DMS 273 treated with DMSO at 0.1 percent for 48 hours (cell line): Measurements from ENCODE around the gene HSD17B3.
"Not testable (repeated sequence)": the region's sequence is repeated elsewhere in the genome, so short reads cannot be mapped to it uniquely, and the experiment has no call there.

Experiments used
- DNase-seq: peaks from one replicate; lab custom pipeline; 2025; lab: John Stamatoyannopoulos, UW

HSD17B3 gene

DNA sequence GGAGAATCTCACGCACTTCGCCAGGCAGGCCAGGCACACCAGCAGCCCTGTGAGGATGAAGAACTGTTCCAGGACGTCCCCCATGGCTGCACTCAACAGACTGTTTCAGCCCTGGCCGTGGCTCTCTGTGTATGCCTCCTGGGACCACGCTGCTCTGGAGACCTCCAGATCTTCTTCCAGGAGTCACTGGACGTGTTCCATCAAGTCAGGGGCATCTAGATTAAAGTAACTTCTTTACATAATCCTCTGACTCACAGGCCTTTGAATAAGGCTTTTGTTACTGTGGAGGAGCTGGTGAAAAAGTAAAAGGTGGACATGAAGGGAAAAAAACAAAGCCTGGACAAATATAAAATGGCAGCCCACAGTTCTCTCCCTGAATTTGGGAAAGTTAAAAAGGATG, at the start of gene HSD17B3:
TSS of gene HSD17B3 (minus strand) at position 156 of the 400 bp plus-strand sequence. CDS start at position 84, 72 bp downstream.
- no peak for DNase-seq

DNA sequence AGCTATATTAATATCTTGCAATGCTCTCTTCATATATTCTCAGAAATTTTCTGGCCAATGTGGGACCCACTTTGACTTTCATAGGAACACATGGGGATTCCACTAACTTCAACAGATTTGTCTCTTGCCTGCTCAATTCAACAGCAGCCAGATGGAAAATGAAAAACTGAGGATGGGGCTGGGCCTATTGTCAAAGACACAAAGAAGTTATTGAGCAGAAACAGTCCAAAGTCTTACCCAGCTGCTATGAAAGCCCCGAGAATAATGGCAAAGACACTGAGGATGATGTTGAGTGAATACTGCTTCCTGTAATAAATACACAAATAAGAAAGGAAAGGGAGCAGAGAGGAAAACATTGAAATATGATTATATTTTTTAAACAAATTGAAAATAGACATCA, 48.9 kb upstream of the HSD17B3 start:
- no peak for DNase-seq

DNA sequence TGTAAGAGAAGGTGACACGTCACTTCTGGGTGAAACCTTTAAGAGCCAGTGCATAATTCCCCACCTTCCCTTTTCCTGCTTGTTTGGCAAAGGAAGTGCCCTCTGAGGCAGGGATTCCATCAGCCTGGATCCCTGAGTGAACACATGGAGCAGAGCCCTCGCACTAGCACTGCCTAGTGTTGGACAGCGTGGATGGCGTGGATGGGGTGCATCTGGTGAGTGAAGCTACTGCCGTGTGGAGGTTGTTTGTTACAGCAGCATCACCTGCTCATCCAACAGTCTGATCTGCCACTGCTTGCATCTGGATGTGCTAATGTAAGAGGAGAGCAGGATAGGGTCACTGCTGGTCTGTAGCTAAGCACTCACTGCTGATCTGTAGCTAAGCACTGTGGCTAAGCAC, 46.3 kb upstream of the HSD17B3 start:
- DNase-seq = no peak

DNA sequence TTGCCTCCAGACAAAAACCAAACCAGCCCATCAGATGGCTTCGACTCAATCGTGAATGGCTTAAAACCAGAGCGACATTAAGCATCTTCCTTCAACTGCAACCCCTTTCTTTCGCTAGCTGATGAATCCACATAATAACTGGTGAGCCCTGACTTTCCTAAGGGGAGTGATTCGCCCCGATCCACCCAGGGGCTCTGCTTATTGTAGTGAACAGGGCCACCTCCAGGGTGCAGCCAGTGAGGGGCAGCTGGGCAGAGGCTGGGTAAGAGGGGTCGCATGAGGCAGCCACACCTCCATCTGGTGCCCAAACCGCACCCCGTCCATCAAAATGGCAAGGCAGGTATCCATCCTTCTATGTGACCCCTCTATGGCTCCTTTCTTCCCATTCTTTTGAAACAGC, 43.6 kb upstream of the HSD17B3 start:
- no peak for DNase-seq

DNA sequence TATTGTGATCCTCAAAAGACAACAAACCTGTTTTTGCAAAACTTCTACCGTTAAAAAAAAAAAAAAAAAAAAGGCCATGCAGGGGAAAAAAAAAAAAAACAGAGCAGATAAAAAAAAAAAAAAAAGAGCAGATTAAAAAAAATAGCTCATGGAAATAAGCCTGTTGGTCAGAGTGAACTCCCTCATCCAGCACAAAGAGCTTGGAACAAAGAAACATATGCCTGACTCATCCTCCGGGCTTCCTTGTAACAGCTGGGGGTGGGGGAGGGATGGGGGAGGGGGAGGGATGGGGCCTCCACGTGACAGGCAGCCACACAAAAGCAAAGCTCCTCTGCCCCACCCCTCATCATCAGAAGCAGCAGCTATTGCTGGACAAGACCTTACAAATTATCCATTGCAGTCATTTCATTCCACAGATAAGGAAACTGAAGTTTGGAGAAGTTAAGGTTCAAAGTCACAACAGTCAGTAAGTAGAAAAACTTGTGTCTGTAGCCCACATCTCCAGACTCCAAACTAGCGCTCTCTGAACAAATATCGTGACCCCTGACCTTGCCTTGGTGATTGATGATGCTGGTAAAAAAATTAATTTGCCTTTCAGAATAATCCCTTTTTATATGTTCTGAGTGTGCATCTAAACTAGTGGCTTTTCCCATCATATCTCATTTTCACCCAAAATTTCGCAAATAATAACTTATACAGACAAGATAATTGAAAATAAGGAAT, 42.6 kb upstream of the HSD17B3 start:
- peak; percentile 50 for DNase-seq

DNA sequence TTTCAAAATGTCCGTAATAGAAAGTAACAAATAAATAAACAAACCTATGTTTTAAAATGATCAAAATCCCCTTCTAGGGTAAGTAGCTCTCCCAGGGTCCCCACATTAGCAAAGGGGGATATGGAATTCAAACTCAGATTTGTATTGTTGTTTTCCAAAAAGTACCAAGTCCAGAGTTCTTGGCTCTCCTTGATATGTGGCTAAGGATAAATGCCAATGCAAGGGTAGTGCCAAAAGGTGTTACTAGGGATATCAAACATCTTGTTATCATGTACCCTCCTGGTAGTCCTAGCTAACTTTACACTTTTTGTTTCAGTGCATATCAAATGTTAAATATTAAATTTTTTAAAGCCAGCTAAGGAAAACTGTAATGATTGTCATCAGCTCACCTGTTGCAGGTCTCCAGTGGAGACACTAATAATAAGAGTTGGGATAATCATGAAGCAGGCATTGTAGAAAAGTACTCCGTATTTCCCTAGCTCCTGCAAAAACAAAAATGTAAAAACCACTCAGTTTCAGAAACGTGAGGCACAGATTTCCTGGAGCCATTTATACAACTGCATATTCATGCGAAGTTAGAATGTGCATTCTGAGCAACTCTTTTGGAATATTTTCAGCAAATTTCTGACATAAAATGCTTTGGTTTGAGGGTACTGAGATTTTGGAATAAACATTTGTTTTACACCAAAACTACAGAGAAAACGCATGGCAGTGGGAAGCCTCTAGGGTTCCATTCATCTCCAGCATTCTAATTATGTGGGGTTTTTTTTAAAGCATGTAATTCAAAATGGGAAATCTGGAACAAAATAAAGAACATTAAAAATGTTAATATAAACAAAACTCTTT, 41.8 kb upstream of the HSD17B3 start:
- no peak for DNase-seq

DNA sequence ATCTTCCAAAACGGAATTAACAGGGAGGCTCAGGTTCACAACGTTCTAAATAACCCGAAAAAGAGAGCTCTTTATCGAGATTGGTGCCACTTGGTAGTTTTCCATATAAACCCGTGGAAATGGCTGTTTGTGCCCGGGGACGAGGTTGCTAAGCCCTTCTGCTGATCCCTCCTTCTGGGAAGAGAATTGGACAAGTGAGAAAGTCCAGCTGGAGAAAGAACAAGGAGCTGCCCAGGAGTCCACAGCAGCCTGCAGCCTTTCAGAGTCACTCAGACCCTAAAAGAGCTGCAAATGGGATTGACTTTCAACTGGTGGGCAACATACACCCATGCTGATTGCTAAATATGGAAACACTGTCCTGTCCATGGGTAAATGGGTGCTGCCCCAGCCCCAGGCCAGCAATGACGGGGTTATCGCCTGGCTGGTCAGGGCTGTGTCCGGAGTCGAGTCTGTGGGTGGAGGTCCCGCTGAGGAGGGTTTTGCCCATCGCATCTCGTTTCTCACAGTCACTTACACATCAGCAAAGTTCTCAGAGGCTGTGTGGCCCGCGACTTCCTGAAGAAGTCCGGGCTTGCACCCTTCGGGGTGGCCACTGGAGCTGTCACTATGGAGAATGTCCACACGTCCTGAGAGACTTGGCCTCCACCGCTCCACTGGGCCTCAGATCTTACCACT, 40.7 kb upstream of the HSD17B3 start:
- no peak for DNase-seq

DNA sequence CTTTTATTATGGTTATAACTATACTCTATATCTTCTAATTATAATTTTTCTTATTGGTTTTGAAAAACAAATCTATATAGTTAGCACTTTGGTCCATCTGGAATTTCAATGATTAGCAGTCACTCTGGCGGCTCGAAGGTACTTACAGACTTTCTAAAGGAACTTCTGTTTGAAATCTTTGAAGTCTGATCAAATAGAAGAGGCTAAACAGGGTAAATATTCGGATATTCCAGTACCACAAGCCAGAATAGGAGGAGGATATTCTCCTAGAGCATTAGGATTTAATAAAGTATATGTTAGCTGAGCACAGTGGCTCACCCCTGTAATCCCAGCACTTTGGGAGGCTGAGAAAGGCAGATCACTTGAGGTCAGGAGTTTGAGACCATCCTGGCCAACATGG, 38.7 kb upstream of the HSD17B3 start:
- no peak for DNase-seq

DNA sequence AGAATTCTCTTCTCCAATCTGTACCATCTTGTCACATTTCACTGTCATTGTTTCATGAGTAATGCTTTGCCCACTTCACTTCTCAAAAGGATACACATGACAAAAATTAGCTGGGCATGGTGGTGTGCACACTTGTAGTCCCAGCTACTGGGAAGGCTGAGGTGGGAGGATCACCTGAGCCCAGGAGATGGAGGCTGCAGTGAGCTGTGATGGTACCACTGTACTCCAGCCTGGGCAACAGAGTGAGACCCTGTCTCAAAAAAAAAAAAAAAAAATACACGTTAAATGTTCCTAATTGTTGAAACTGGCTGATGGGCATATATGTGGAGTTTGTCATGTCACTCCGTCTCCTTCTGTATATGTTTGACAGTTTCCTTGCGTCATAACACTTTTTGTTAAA, 36.3 kb upstream of the HSD17B3 start:
- DNase-seq = no peak

DNA sequence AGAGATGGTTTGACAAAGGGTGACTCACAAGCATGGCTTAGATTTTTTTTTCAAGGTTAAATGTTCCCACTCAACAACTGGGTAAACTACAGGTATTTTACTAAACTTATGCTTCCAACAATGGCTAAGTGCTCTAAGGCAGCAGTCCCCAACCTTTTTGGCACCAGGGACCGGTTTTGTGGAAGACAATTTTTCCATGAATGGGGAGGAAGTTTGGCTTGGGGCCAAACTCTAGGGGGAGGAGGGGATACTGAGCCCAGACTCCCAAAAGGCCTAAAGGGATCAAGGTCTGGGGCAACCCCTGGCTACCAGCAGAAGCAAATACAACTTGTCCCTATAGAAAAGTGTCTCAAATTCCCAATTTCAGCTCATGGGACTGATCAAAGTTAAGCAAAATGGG, 32.0 kb upstream of the HSD17B3 start:
- no peak for DNase-seq

DNA sequence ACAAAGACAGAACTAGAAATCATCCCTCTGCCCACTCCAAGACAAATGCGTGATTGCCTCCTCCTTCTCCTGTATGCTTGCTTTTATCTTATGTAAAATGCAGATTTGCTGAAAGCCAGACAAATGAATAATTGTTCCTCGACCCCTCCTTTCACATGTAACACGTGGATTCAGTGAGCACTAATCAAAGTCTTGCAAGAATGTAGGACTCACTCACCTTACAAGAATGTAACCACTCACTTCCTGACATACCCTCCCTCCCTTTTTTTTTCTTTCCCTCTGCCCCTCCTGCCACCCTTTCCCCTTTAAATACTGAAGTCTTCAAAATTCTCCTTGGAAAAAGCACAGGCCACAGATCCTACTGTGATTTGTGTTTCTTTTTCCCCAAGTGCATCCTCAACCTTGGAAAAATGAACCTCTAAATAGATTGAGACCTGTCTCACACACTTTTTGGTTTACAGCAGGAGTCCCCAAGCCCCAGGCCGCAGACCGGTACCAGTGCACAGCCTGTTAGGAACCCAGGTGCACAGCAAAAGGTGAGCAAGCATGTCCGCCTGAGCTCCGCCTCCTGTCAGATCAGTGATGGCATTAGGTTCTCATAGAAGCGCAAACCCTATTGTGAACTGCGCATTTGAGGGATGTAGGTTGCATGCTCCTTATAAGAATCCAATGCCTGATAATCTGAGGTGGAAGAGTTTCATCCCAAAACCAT, 29.4 kb upstream of the HSD17B3 start:
- DNase-seq = no peak

DNA sequence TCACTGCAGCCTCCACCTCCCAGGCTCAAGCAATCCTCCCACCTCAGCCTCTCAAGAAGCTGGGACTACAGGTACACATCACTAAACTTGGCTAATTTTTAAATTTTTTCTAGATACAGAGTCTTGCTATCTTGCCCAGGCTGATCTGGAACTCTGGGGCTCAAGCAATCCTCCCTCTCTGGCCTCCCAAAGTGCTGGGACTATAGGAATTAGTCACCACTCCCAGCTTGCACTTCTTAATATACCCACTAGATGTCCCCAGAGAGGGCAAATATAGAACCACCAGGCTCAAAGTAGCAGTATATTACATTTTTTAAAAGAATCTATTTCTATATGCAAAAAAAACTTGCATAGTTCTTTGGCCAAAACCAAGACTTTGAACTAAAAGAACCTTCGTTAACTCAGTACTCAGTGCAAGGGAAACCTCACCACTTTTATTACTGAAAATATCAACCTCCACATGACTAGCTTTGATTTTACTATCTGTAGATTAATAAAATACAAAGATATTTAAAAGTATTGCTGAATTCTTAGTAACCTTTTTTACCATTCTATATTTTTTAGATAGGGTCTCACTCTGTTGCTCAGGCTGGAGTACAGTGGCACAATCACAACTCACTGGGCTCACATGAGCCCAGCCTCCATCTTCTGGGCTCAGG, 25.8 kb upstream of the HSD17B3 start:
- no peak for DNase-seq

DNA sequence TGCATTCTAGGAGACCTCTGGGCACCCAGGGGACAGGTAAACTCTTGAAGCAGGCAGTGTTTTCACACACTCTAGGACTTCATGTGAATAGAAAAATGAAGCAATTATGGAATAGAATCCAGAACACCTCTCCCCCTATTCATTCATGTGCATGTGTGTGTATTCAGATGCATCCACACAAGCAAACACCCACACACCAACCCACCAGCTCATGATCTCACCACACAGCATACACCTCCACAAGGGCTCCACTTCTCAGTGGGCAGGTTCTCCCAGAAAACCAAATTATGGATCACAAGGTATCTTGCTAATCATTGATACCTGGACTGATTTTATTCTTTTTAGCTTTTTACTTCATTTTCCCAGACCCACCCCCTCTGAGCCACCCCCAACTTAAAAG, 21.2 kb upstream of the HSD17B3 start:
- DNase-seq = no peak

DNA sequence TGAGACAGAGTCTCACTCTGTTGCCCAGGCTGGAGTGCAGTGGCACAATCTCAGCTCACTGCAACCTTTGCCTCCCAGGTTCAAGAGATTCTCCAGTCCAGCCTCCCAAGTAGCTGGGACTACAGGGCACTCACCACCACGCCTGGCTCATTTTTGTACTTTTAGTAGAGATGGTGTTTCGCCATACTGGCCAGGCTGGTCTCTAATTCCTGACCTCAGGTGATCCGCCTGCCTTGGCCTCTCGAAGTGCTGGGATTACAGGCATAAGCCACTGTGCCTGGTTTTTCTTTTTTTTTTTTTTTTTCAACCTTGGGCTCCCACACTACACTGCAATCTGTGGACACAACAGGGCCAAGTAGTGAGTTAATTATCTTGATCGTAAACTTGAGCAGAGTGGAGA, 20.8 kb upstream of the HSD17B3 start:
- not testable (repeated sequence) for DNase-seq

DNA sequence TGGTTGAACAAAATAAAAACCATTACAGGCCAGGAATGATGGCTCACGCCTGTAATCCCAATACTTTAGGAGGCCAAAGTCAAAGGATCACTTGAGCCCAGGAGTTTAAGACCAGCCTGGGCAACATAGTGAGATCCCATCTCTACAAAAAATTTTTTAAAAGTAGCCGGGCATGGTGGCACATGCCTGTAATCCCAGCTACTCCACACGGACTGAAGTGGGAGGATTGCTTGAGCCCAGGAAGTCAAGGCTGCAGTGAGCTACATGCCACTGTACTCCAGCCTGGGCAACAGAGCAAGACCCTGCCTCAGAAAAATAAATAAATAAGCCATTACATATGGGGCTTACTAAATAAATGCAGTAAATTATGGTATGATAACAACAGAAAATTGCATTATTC, 20.2 kb upstream of the HSD17B3 start:
- not testable (repeated sequence) for DNase-seq

DNA sequence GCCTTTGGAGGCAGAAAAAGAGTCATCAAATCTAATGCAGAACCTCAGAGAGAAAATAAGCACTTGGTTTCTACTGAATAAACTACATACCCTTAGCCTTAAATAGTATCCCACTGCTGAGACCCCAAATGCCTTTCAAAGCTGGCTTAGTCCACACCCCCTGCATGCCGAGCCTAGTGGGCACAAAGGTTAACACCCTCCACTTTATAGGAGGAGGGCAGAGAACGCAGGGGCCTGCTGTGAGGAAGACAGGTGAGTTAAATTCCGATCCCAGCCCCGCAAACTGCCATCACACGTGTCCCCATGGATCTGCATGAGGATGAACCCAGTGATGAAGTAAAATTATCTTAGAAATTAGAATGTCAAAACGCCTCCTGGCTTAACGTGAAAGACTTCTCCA, 19.5 kb upstream of the HSD17B3 start:
- DNase-seq = no peak

DNA sequence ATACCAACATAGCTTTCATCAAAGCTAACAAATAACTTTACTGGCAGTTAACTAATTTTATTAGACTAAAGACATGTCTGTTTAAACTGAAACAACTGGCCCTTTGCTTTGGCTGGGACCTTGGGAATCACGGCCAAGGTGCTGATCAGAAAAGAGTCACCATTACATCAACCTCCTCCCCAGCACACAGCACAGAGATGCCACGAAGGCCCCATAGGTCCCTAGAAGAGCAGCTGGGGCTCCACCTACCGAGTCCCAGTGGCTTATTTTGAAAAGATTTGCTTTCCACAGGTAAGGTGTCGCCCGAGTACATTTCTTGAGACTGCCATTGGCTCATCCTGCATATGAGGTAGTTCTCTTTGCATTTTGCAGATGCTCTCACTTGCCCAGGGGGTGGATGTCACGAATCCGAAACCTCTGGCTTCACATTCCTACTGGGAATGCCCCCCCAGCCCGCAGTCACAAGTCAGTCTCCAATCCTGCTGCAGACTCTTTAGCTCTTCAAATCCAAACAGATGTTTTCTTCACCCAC, 18.8 kb upstream of the HSD17B3 start:
- no peak for DNase-seq

DNA sequence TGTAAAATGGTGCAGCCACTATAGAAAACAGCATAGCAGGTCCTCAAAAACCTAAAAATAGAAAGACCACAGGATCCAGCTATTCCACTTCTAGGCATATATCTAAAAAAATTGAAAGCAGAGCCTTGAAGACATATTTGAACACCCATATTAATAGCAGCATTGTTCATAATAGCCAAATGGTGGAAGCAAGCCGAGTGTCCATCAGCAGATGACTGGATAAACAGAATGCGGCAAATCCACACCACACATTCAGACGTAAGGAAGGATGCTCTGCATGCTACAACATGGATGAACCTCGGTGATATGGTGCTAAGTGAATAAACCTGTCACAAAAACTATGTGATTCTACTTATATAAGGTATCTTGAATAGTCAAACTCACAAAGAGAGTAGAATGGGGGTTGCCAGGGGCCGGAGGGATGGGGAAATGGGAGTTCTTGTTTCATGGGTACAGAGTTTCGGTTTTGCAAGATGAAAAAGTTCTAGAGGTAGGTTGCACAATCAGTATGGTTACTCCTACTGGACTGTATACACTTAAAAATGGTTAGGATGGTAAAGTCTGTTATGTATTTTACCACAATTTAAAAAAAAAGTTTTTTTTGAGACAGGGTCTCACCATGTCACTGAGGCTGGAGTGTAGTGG, 17.1 kb upstream of the HSD17B3 start:
- DNase-seq = no peak

DNA sequence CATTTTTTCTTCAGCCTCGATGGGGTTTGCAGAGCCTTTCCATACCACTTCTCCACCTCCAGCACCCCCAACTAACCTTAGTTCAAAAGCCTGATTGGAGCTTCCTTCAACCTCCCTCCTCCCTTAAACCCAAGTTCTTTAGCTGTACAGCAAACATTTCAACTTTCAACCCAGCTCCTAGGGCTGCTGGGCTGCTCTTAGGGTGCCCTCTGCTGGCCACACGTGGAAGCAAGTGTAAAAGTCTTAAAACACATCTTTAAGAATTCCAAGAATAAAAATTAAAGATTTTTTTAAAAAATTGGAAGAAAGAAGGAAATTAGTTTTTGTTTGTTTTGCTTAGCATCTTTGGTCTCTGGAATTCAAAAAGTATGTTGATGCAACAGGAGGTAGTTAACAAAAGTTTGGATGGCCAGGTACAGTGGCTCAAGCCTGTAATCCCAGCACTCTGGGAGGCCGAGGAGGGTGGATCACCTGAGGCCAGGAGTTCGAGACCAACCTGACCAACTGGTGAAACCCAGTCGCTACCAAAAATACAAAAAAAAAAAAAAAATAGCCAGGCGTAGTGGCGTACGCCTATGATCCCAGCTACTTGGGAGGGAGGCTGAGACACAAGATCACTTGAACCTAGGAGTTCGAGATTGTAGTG, 15.5 kb upstream of the HSD17B3 start:
- DNase-seq = peak; percentile 1

DNA sequence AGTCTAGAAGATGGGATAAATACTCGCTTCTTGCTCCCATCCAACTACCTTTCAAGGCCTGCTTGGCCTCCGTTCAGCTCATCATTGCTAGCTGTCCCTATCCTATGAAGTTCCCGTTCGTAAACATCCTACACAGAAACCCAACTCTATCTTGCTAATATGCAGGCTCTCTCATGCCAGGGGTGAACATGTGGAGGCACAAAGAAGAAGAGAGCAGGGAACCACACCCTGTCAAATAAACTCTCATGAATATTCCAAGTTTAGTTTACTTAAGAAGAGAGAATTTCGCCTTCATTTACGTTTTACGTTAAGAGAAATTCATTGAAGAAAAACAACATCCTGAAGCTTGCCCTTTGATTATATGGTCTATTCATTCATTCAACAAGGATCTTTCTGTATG, 7.9 kb upstream of the HSD17B3 start:
- DNase-seq = no peak
